Skeletal muscle satellite cell (primary cell): ENCODE measurements around the gene CPEB4.

ENCODE experiments used
- H3K27me3 ChIP-seq: 2 replicates; pipeline ENCODE4 v1.7.0; 2013; ENCODE audit warnings: low read length; ENCODE audit not compliant: control insufficient read depth, insufficient read depth
- H3K36me3 ChIP-seq: 2 replicates; pipeline ENCODE4 v1.7.0; 2013; ENCODE audit warnings: mild to moderate bottlenecking, control low read depth, low read length; ENCODE audit not compliant: insufficient read depth
- H3K4me1 ChIP-seq: 2 replicates; pipeline ENCODE4 v1.7.0; 2013; ENCODE audit warnings: low read length; ENCODE audit not compliant: control insufficient read depth, insufficient read depth
- H3K4me2 ChIP-seq: 2 replicates; pipeline ENCODE4 v1.7.0; 2013; ENCODE audit warnings: mild to moderate bottlenecking, low read length
- H3K4me3 ChIP-seq: 2 replicates; pipeline ENCODE4 v1.7.0; 2013; ENCODE audit warnings: low read length
- H3K9ac ChIP-seq: 2 replicates; pipeline ENCODE4 v1.7.0; 2013; ENCODE audit warnings: mild to moderate bottlenecking, low read depth, low read length, moderate library complexity
- H3K9me3 ChIP-seq: replicated peaks from 2 replicates; pipeline ENCODE4 v1.7.0; 2013; ENCODE audit warnings: mild to moderate bottlenecking, control low read depth, low read length

CPEB4 gene

GRCh38 chr5:173973616-173973969, 85.4 kb downstream of the CPEB4 start:
- Histone ChIP-seq H3K4me2 (peak overlapping the region; percentile 93), H3K4me1 (peaks cover 18% of the 10 kb centered on the region), H3K4me3 (peak overlapping the region; percentile 72)

GRCh38 chr5:173974688-173975239, 86.6 kb downstream of the CPEB4 start:
- H3K4me1 ChIP-seq, result peaks cover 12% of the 10 kb centered on the region
- no peak overlapping the region for H3K4me3 ChIP-seq
- H3K4me2 ChIP-seq, result no peak overlapping the region
- no peaks in the 10 kb centered on the region for H3K9me3 ChIP-seq
- H3K27me3 ChIP-seq, result peaks cover 9% of the 10 kb centered on the region
- H3K9ac ChIP-seq, result no peak overlapping the region
- no peaks in the 10 kb centered on the region for H3K36me3 ChIP-seq

More at GRCh38 chr5:173973616-173973969, 85.4 kb downstream of the CPEB4 start:
- H3K36me3 ChIP-seq, result no peaks in the 10 kb centered on the region
- no peaks in the 10 kb centered on the region for H3K27me3 ChIP-seq
- H3K9ac ChIP-seq, result peak overlapping the region; percentile 69
- H3K9me3 ChIP-seq, result no peaks in the 10 kb centered on the region

GRCh38 chr5:173981185-173981761, 93.1 kb downstream of the CPEB4 start:
- peaks cover 38% of the 10 kb centered on the region for H3K27me3 ChIP-seq
- no peak overlapping the region for H3K4me3 ChIP-seq
- no peak overlapping the region for H3K4me2 ChIP-seq
- H3K36me3 ChIP-seq, result no peaks in the 10 kb centered on the region
- H3K4me1 ChIP-seq, result no peaks in the 10 kb centered on the region
- no peak overlapping the region for H3K9ac ChIP-seq
- H3K9me3 ChIP-seq, result no peaks in the 10 kb centered on the region

GRCh38 chr5:173984218-173984617, 96.1 kb downstream of the CPEB4 start:
- Histone ChIP-seq H3K9ac (no peak overlapping the region), H3K4me2 (no peak overlapping the region), H3K36me3 (no peaks in the 10 kb centered on the region), H3K9me3 (no peaks in the 10 kb centered on the region), H3K4me1 (no peaks in the 10 kb centered on the region), H3K4me3 (no peak overlapping the region), H3K27me3 (peaks cover 34% of the 10 kb centered on the region)

GRCh38 chr5:173988554-173989431, 100.6 kb downstream of the CPEB4 start, which contains the start of gene C5orf47:
C5orf47 (plus strand) TSS chr5:173989170; CDS start chr5:173989264, 94 bp downstream.
- H3K9me3 ChIP-seq, result no peaks in the 10 kb centered on the region
- H3K4me1 ChIP-seq, result no peaks in the 10 kb centered on the region
- H3K27me3 ChIP-seq, result peaks cover 10% of the 10 kb centered on the region
- no peak within 1 kb of the TSS for H3K9ac ChIP-seq
- no peak within 1 kb of the TSS for H3K4me3 ChIP-seq
- H3K4me2 ChIP-seq, result no peak within 1 kb of the TSS
- no peaks in the 10 kb centered on the region for H3K36me3 ChIP-seq

GRCh38 chr5:173989432-173990082, 101.4 kb downstream of the CPEB4 start:
- Histone ChIP-seq H3K4me2 (no peak overlapping the region), H3K27me3 (peaks cover 10% of the 10 kb centered on the region), H3K4me3 (no peak overlapping the region), H3K9ac (no peak overlapping the region), H3K9me3 (no peaks in the 10 kb centered on the region), H3K36me3 (no peaks in the 10 kb centered on the region), H3K4me1 (no peaks in the 10 kb centered on the region)

- Histone ChIP-seq H3K4me2 (no peak overlapping the region), H3K27me3 (peaks cover 13% of the 10 kb centered on the region), H3K9me3 (no peaks in the 10 kb centered on the region), H3K9ac (no peak overlapping the region), H3K4me3 (no peak overlapping the region), H3K36me3 (no peaks in the 10 kb centered on the region), H3K4me1 (no peaks in the 10 kb centered on the region)
These were observed 109.2 kb downstream of the CPEB4 start for GRCh38 chr5:173997331-173997730.

- H3K4me1 ChIP-seq, result no peaks in the 10 kb centered on the region
- no peaks in the 10 kb centered on the region for H3K36me3 ChIP-seq
- H3K4me2 ChIP-seq, result no peak overlapping the region
- H3K27me3 ChIP-seq, result peaks cover 13% of the 10 kb centered on the region
- H3K9ac ChIP-seq, result no peak overlapping the region
- H3K4me3 ChIP-seq, result no peak overlapping the region
- H3K9me3 ChIP-seq, result no peaks in the 10 kb centered on the region
These were observed 110.4 kb downstream of the CPEB4 start for GRCh38 chr5:173998531-173998930.

- Histone ChIP-seq H3K4me3 (no peak overlapping the region), H3K36me3 (no peaks in the 10 kb centered on the region), H3K9ac (no peak overlapping the region), H3K9me3 (no peaks in the 10 kb centered on the region), H3K27me3 (peaks cover 13% of the 10 kb centered on the region), H3K4me2 (no peak overlapping the region), H3K4me1 (no peaks in the 10 kb centered on the region)
These were observed 111.9 kb downstream of the CPEB4 start for GRCh38 chr5:174000076-174000475.

- Histone ChIP-seq H3K36me3 (no peaks in the 10 kb centered on the region), H3K27me3 (peaks cover 3% of the 10 kb centered on the region), H3K4me2 (no peak overlapping the region), H3K4me3 (no peak overlapping the region), H3K4me1 (no peaks in the 10 kb centered on the region), H3K9ac (no peak overlapping the region), H3K9me3 (no peaks in the 10 kb centered on the region)
These were observed 115.6 kb downstream of the CPEB4 start for GRCh38 chr5:174003795-174004194.

GRCh38 chr5:174008922-174009321, 120.8 kb downstream of the CPEB4 start:
- peaks cover 3% of the 10 kb centered on the region for H3K27me3 ChIP-seq
- no peak overlapping the region for H3K4me3 ChIP-seq
- H3K4me2 ChIP-seq, result no peak overlapping the region
- no peak overlapping the region for H3K9ac ChIP-seq
- H3K36me3 ChIP-seq, result no peaks in the 10 kb centered on the region
- H3K4me1 ChIP-seq, result no peaks in the 10 kb centered on the region
- H3K9me3 ChIP-seq, result no peaks in the 10 kb centered on the region
